ENCODE data around the gene GXYLT2.

- TF ChIP-seq CTCF (IDR thresholded peaks at IDR 0.05) (no peak), EZH2 (IDR thresholded peaks at IDR 0.05; ENCODE audit: borderline replicate concordance, insufficient read depth, low read depth, low read length, poor library complexity, severe bottlenecking) (no peak)
These were observed 14.0 kb downstream of the GXYLT2 start for GRCh38 chr3:72901840-72902239.

Data from B cell (primary cell).